ENCODE results near the gene PLAAT3. TPM values are rescaled to one million over a fixed set of nuclear protein-coding genes. Genes with fewer than 3 reads are reported as not detected.
"Not testable (repeated sequence)": the region's sequence is repeated elsewhere in the genome, so short reads cannot be mapped to it uniquely, and the experiment has no call there.

Gene PLAAT3
- 100 to 1,000 TPM; 110 to 142 (median 125) TPM for total RNA-seq
- polyA plus RNA-seq, result 158 TPM
- long read RNA-seq, donor 1, transcript PLA2G16-203 (5 exons, 1,099 nt), result minor isoform, 53 of 177 reads
- long read RNA-seq, donor 1, transcript PLA2G16-201 (4 exons, 2,594 nt), result major isoform, 107 of 177 reads
- long read RNA-seq, donor 1, partial matches to known transcripts, result 3 of 177 reads
- long read RNA-seq, donor 1, other reads (novel, unspliced or antisense), result 13 of 177 reads
- long read RNA-seq, donor 2, transcript PLA2G16-201 (4 exons, 2,594 nt), result major isoform, 70 of 105 reads
- long read RNA-seq, donor 2, transcript PLA2G16-203 (5 exons, 1,099 nt), result minor isoform, 29 of 105 reads
- long read RNA-seq, donor 2, partial matches to known transcripts, result 2 of 105 reads
- long read RNA-seq, donor 2, other reads (novel, unspliced or antisense), result 3 of 105 reads
- long read RNA-seq, donor 3, transcript PLA2G16-203 (5 exons, 1,099 nt), result minor isoform, 125 of 445 reads
- long read RNA-seq, donor 3, transcript PLA2G16-201 (4 exons, 2,594 nt), result major isoform, 280 of 445 reads
- long read RNA-seq, donor 3, partial matches to known transcripts, result 5 of 445 reads
- long read RNA-seq, donor 3, other reads (novel, unspliced or antisense), result 32 of 445 reads
- long read RNA-seq, donor 4, transcript PLA2G16-201 (4 exons, 2,594 nt), result major isoform, 36 of 76 reads
- long read RNA-seq, donor 4, transcript PLA2G16-203 (5 exons, 1,099 nt), result minor isoform, 34 of 76 reads
- long read RNA-seq, donor 4, partial matches to known transcripts, result 1 of 76 reads
- long read RNA-seq, donor 4, other reads (novel, unspliced or antisense), result 5 of 76 reads

DNA sequence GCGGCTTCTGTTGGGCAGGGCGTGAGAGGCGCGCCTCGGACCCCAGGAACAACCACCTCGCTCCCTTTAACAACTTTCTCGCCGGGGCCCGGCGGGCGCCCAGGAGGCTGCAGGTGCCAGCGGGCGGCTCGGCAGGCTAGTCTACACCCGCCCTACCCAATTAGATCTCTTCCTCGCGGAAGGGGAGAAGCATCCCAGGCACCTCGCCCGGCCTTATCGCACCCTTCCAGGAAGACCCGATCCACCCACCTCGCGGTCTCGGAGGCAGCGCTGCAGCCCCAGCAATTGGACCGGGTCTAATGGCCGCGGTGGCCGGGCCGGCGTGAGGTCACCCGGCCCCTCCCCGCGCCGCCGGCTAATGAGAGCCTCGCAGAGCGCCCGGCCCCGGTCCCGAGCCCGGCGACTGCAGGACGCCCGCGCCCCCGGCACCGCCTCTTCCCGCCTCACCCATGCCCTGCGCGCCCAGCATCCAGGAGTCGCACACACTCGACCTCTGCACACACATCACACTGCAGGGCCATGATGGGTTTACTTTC is at the start of gene PLAAT3:
Gene PLAAT3 (minus strand): TSS at position 298 of the 536 bp plus-strand sequence. CDS start 419 bp downstream, outside the sequence.
- Histone ChIP-seq H3K27ac (ENCODE audit: low read length) (peak within 1 kb of the TSS; percentile 58), H3K27me3 (ENCODE audit: control insufficient read depth, insufficient read depth) (no peaks in the 10 kb centered on the region), H3K4me3 (ENCODE audit: low read length) (peak within 1 kb of the TSS; percentile 73), H3K4me1 (ENCODE audit: control insufficient read depth, insufficient read depth, low read length) (peaks cover 8% of the 10 kb centered on the region), H3K9me3 (ENCODE audit: control insufficient read depth, low read length) (no peaks in the 10 kb centered on the region)
- intact Hi-C loops (cut with DNase I), result no loop called here
- DNase-seq (peak; percentile 90 to 95 (median 95)), ATAC-seq (peak; percentile 96)
- WGBS, result under 1% methylated on average over 53 of the region's 53 CpGs

- peaks cover 2% of the 10 kb centered on the region for H3K4me1 ChIP-seq (ENCODE audit: control insufficient read depth, insufficient read depth, low read length)
- WGBS, result 0% methylated on average over 1 of the region's 1 CpG
- no peak overlapping the region for H3K27ac ChIP-seq (ENCODE audit: low read length)
- intact Hi-C loops (cut with DNase I), result no loop called here
- ATAC-seq (no peak), DNase-seq (no peak)
- no peaks in the 10 kb centered on the region for H3K9me3 ChIP-seq (ENCODE audit: control insufficient read depth, low read length)
- no peaks in the 10 kb centered on the region for H3K27me3 ChIP-seq (ENCODE audit: control insufficient read depth, insufficient read depth)
- H3K4me3 ChIP-seq (ENCODE audit: low read length), result no peak overlapping the region
Observed at GRCh38 chr11:63663809-63664208, 49.6 kb upstream of the PLAAT3 start.

GRCh38 chr11:63660972-63661371 is 46.7 kb upstream of the PLAAT3 start:
- no peak overlapping the region for H3K4me3 ChIP-seq (ENCODE audit: low read length)
- 88% methylated on average over 8 of the region's 8 CpGs for WGBS
- no peak overlapping the region for H3K27ac ChIP-seq (ENCODE audit: low read length)
- no peaks in the 10 kb centered on the region for H3K27me3 ChIP-seq (ENCODE audit: control insufficient read depth, insufficient read depth)
- DNase-seq (no peak), ATAC-seq (no peak)
- H3K9me3 ChIP-seq (ENCODE audit: control insufficient read depth, low read length), result no peaks in the 10 kb centered on the region
- intact Hi-C loops (cut with DNase I), result no loop called here
- H3K4me1 ChIP-seq (ENCODE audit: control insufficient read depth, insufficient read depth, low read length), result peaks cover 2% of the 10 kb centered on the region

DNA sequence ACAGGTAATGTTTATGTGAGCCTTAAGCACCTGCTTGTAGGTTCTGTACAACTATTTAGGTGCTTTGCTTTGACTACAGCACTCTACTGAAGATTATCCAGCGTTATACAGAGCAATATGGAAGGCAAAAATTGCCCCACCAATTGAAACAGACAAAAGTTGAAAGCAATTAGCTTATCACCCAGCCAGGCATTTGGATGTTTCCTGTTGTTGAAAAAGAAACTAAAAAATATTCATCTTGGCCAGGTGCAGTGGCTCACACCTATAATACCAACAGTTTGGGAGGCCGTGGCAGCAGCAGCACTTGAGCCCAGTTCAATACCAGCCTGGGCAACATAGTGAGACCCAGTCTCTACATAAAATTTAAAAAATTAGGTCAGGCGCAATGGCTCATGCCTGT is 38.4 kb upstream of the PLAAT3 start:
- no peak for DNase-seq
- H3K9me3 ChIP-seq (ENCODE audit: control insufficient read depth, low read length), result no peaks in the 10 kb centered on the region
- H3K27ac ChIP-seq (ENCODE audit: low read length), result no peak overlapping the region
- H3K4me1 ChIP-seq (ENCODE audit: control insufficient read depth, insufficient read depth, low read length), result peaks cover 2% of the 10 kb centered on the region
- 87% methylated on average over 3 of the region's 3 CpGs for WGBS
- no peak overlapping the region for H3K4me3 ChIP-seq (ENCODE audit: low read length)
- intact Hi-C loops (cut with DNase I), result no loop called here
- ATAC-seq, result no peak
- no peaks in the 10 kb centered on the region for H3K27me3 ChIP-seq (ENCODE audit: control insufficient read depth, insufficient read depth)

DNA sequence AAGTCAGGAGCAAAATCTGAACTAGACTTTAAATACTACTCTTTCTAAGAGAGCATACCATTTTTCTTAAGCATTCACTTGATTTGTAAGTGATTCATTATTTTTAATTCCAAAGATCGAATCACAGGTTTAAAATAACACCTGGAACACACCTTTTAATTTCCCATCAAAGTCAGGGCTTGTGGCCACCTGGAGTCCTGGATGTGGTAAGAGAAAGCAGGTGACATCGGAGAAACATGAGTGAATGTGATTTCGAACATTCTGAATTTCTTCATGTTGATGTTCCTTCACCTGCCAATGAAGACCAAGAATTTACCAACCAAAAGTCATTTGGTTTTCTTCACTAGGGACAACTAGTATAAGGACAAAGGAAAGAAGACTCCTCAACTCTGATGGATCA is 29.0 kb upstream of the PLAAT3 start:
- intact Hi-C loops (cut with DNase I), result loop anchor here in 2 of 4 donors (10.0 kb wide), 1 partner anchor 92 kb away; no protein-coding TSS in a partner anchor
- Histone ChIP-seq H3K27ac (ENCODE audit: low read length) (no peak overlapping the region), H3K27me3 (ENCODE audit: control insufficient read depth, insufficient read depth) (no peaks in the 10 kb centered on the region)

DNA sequence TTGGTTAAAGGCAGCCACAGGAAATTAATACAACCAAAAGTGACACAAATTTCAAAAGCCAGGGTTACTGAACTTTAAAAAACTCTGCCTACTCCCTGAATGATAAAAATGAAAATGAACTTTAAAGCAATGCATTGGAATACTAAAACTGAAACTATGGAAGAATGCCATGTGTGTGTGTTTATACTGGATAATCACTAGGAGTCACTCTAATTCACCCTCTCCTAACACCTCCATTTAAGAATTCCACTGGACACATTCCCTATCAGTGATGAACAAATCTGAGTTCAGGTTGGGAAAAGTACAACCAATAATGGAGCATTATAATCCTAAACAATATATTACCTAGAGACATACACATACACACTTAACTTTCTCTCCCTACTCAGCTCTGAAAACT is 27.5 kb upstream of the PLAAT3 start:
- no peaks in the 10 kb centered on the region for H3K9me3 ChIP-seq (ENCODE audit: control insufficient read depth, low read length)
- no peak overlapping the region for H3K27ac ChIP-seq (ENCODE audit: low read length)
- H3K4me3 ChIP-seq (ENCODE audit: low read length), result no peak overlapping the region
- no peaks in the 10 kb centered on the region for H3K4me1 ChIP-seq (ENCODE audit: control insufficient read depth, insufficient read depth, low read length)
- no peak for DNase-seq
- no peaks in the 10 kb centered on the region for H3K27me3 ChIP-seq (ENCODE audit: control insufficient read depth, insufficient read depth)
- intact Hi-C loops (cut with DNase I), result loop anchor here in 2 of 4 donors (10.0 kb wide), 1 partner anchor 93 kb away; no protein-coding TSS in a partner anchor
- ATAC-seq, result peak in 1 of 2 donors; percentile 36

More for the DNA sequence above, 29.0 kb upstream of the PLAAT3 start:
- no peak for DNase-seq
- no peak for ATAC-seq
- no peaks in the 10 kb centered on the region for H3K4me1 ChIP-seq (ENCODE audit: control insufficient read depth, insufficient read depth, low read length)
- no peaks in the 10 kb centered on the region for H3K9me3 ChIP-seq (ENCODE audit: control insufficient read depth, low read length)
- no peak overlapping the region for H3K4me3 ChIP-seq (ENCODE audit: low read length)
- WGBS, result 98% methylated on average over 3 of the region's 3 CpGs

DNA sequence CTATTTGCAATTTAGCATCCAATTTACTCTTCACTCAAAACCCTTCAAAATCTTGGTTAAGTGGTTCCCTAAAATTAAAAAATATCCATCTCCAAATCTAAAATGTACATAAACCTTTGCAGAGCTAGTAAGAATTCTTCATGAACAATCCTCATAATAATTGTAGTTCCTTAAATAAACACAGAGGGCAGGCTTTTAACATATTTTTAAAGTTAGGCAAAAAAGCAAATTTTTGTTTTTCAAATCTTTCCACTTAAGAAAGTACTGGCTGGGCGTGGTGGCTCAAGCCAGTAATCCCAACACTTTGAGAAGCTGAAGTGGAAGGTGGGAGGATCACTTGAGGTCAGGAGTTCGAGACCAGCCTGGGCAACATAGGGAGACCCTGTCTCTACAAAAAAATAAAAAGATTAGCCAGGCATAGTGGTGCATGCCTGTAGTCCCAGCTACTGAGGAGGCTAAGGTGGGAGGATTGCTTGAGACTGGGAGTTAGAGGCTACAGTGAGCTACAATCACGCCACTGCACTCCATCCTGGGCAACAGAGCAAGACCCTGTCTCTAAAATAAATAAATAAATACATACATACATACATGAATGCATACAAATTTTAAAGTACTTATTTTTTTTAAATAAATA is 25.1 kb upstream of the PLAAT3 start:
- peak in 1 of 3 donors; percentile 71 for DNase-seq
- Histone ChIP-seq H3K9me3 (ENCODE audit: control insufficient read depth, low read length) (no peaks in the 10 kb centered on the region), H3K27me3 (ENCODE audit: control insufficient read depth, insufficient read depth) (no peaks in the 10 kb centered on the region), H3K27ac (ENCODE audit: low read length) (no peak overlapping the region), H3K4me3 (ENCODE audit: low read length) (no peak overlapping the region), H3K4me1 (ENCODE audit: control insufficient read depth, insufficient read depth, low read length) (no peaks in the 10 kb centered on the region)
- intact Hi-C loops (cut with DNase I), result loop anchor here in 3 of 4 donors (2.0 to 5.0 kb wide), 2 partner anchors 159 to 162 kb away; no protein-coding TSS in a partner anchor
- WGBS, result 70% methylated on average over 3 of the region's 3 CpGs
- ATAC-seq, result no peak

GRCh38 chr11:63638436-63638835 is 24.2 kb upstream of the PLAAT3 start:
- intact Hi-C loops (cut with DNase I), result loop anchor here in 3 of 4 donors (2.0 to 5.0 kb wide), 2 partner anchors 158 to 161 kb away; no protein-coding TSS in a partner anchor
- 95% methylated on average over 8 of the region's 8 CpGs for WGBS
- H3K4me3 ChIP-seq (ENCODE audit: low read length), result not testable (repeated sequence)

GRCh38 chr11:63635762-63636465 is 21.7 kb upstream of the PLAAT3 start:
- peak; percentile 39 to 72 (median 67) for DNase-seq
- Histone ChIP-seq H3K27me3 (ENCODE audit: control insufficient read depth, insufficient read depth) (no peaks in the 10 kb centered on the region), H3K4me1 (ENCODE audit: control insufficient read depth, insufficient read depth, low read length) (no peaks in the 10 kb centered on the region), H3K9me3 (ENCODE audit: control insufficient read depth, low read length) (no peaks in the 10 kb centered on the region), H3K27ac (ENCODE audit: low read length) (no peak overlapping the region), H3K4me3 (ENCODE audit: low read length) (no peak overlapping the region)
- intact Hi-C loops (cut with DNase I), result loop anchor here in 3 of 4 donors (2.0 to 5.0 kb wide), 2 partner anchors 157 to 159 kb away; no protein-coding TSS in a partner anchor
- ATAC-seq, result peak; percentile 76 to 81
- WGBS, result 65% methylated on average over 10 of the region's 10 CpGs

More at GRCh38 chr11:63638436-63638835, 24.2 kb upstream of the PLAAT3 start:
- H3K4me1 ChIP-seq (ENCODE audit: control insufficient read depth, insufficient read depth, low read length); DNase-seq; H3K27me3 ChIP-seq (ENCODE audit: control insufficient read depth, insufficient read depth); ATAC-seq; H3K9me3 ChIP-seq (ENCODE audit: control insufficient read depth, low read length); H3K27ac ChIP-seq (ENCODE audit: low read length): not testable (repeated sequence)

DNA sequence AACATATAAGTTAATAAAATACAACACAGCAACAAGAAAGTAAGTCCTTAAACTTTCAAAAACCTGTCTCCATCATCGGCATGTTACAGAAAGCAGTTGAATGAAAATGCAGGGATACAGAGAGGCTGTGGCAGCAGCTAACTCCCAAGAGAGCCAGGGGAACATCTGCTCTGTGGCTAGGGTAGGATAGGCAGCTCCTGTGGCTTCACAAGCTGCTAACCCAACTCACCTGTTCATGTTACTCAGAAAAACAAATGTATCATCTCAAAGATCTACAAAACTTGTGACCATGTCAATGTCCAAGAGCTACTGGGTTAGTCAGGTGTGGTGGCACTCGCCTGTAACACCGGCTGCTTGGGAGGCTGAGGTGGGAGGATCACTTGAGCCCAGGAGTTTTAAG is 15.2 kb upstream of the PLAAT3 start:
- intact Hi-C loops (cut with DNase I), result no loop called here
- no peaks in the 10 kb centered on the region for H3K9me3 ChIP-seq (ENCODE audit: control insufficient read depth, low read length)
- ATAC-seq (no peak), DNase-seq (no peak)
- WGBS, result 94% methylated on average over 3 of the region's 3 CpGs
- H3K27me3 ChIP-seq (ENCODE audit: control insufficient read depth, insufficient read depth), result no peaks in the 10 kb centered on the region
- H3K27ac ChIP-seq (ENCODE audit: low read length), result no peak overlapping the region
- H3K4me1 ChIP-seq (ENCODE audit: control insufficient read depth, insufficient read depth, low read length), result no peaks in the 10 kb centered on the region
- no peak overlapping the region for H3K4me3 ChIP-seq (ENCODE audit: low read length)
